ENCODE measurements around the gene PSMD1.

PSMD1 gene

DNA sequence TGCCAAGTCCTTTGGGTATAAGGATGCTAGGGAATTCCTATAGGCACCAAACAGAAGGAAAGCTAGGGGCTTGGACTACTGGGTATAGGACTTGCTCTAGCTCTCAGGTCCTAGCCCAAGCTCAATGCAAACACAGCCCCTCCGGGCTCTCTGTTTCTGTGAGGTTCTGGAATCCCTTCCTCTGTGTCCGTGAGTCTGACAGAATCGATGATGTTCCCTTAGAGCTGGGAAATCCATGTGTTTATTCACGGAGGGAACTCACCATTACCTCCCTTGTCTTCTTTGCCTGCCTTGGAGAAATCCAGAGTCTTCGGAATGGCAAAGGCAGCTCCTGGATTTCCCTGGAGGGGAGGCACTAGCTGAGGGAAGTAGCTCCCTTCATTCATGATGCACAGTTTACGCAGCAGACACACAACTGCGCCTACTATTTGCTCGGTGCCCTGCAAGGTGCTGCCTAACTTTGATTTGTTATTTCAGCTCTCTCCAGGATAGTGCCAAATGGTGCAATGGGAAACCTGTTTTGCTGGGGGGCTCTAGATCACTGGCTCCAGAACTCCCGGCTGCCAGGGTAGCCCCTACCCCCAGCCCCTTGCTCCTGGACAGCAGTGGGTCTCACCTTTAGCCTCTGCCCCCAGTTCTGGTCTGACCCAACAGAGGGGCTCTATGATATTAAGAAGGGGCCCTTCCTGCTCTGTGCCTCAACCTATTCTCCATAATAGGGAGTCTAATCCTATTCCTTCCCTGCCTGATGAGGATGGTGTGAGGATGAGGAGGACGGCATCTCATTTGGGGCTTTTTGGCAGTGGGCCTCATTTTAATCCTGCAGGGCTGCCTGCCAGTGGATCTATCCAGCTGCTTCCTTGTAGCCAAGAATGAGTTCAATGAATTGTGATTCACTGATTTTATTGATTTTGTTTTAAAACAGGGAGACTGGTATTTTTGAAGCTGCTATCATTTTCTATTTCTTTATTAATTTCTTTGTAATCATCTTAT is 8.4 kb upstream of the PSMD1 start:
- Histone ChIP-seq H3K9me3 (no peaks in the 10 kb centered on the region), H3K36me3 (no peaks in the 10 kb centered on the region), H3K27ac (no peak overlapping the region), H3K4me1 (peaks cover 0 to 16% (median 7%) of the 10 kb centered on the region in 4 donors), H3K4me3 (no peak overlapping the region), H3K27me3 (peaks cover 0 to 20% of the 10 kb centered on the region in 2 donors)
- intact Hi-C loops (cut with DNase I; ENCODE audit: low total_unique reads): no loop called here
- DNase-seq: no peak
- TF ChIP-seq, protein P1, sequence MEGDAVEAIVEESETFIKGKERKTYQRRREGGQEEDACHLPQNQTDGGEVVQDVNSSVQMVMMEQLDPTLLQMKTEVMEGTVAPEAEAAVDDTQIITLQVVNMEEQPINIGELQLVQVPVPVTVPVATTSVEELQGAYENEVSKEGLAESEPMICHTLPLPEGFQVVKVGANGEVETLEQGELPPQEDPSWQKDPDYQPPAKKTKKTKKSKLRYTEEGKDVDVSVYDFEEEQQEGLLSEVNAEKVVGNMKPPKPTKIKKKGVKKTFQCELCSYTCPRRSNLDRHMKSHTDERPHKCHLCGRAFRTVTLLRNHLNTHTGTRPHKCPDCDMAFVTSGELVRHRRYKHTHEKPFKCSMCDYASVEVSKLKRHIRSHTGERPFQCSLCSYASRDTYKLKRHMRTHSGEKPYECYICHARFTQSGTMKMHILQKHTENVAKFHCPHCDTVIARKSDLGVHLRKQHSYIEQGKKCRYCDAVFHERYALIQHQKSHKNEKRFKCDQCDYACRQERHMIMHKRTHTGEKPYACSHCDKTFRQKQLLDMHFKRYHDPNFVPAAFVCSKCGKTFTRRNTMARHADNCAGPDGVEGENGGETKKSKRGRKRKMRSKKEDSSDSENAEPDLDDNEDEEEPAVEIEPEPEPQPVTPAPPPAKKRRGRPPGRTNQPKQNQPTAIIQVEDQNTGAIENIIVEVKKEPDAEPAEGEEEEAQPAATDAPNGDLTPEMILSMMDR (IDR thresholded peaks at IDR 0.05): no peak

DNA sequence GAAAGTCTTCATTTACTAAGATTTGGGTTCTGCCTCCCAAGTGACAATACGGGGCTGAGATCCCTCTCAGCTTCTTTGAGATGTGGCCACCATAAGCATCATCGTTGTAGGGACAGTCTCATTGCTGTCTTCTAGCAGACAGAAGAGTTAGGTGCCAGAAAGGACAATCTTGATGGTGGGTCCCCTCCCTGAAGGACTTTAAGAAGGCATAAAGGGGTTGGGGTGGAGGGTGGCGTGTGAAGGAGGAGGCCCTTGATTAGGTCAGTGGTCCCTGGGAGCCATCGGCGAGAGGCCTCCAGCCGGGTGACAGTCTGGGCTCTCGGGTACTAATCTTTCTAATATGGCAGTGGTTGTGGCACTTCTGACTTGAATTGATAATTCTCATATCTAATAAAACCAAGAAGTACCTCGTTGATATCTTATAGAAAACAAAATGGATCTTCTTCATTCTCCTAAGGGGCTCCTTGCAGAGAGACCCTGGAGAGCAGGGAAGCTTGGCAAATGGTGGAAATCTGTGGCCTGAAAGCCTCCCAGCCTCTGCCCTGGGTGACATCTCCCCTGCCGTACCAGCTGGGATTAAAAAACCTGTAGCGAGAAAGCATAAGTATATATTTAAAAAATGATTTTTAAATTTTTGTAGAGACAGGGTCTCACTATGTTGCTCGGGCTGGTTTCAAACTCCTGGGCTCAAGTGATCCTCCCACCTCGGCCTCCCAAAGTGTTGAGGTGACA is 7.2 kb upstream of the PSMD1 start:
- H3K4me1 ChIP-seq: peaks cover 0 to 16% (median 8%) of the 10 kb centered on the region in 4 donors
- H3K4me3 ChIP-seq: no peak overlapping the region
- intact Hi-C loops (cut with DNase I; ENCODE audit: low total_unique reads): no loop called here
- H3K27ac ChIP-seq: no peak overlapping the region
- peaks cover 0 to 20% of the 10 kb centered on the region in 2 donors for H3K27me3 ChIP-seq
- no peaks in the 10 kb centered on the region for H3K36me3 ChIP-seq
- DNase-seq: no peak
- TF ChIP-seq, protein P1 (IDR thresholded peaks at IDR 0.05): no peak
- H3K9me3 ChIP-seq: no peaks in the 10 kb centered on the region

DNA sequence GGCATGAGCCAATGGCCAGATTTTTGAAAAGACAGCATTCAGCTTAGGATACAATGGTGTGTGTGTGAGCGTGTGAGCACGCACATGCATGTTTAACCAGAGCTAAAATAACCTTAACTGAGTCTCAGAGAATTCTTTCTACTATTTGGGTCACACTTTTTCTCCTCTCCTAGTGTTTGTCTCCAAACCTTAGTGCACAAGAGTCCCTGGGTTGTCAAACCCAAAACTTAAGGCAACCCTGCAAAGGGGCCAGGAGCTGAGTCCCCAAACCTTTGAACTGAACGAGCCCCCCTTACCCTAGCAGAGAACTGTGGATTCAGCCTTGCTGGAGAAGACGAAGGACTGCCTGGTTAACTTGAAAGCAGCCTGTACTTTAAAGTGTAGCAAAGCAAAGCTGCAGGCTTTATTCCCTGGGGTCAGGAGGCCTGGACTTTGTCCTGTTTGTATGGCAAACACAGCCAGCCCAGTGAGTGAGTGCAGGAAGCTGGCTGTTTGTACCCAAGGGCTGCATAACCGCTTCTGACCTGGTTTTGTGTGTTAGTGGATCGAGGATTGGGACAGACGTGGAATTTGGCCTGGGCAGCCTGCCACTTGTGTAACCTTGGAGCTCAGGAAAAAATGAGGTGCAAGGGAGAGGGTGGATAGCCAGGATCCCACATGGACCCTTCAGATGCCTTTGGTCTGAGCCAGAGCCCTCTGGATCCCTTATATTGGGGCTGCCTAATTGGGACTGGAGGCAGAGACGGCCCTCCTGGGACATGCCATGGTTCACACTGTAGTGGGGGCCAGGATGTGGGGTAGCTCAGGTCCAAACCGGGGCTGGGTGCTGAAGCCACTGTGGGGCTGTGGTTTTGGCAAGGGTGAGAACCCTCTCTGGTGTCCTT is 6.4 kb upstream of the PSMD1 start:
- TF ChIP-seq, protein P1 (IDR thresholded peaks at IDR 0.05): no peak
- no peak overlapping the region for H3K27ac ChIP-seq
- peaks cover 0 to 16% (median 8%) of the 10 kb centered on the region in 4 donors for H3K4me1 ChIP-seq
- H3K9me3 ChIP-seq: no peaks in the 10 kb centered on the region
- intact Hi-C loops (cut with DNase I; ENCODE audit: low total_unique reads): no loop called here
- H3K27me3 ChIP-seq: peaks cover 0 to 20% of the 10 kb centered on the region in 2 donors
- H3K4me3 ChIP-seq: no peak overlapping the region
- DNase-seq: no peak
- no peaks in the 10 kb centered on the region for H3K36me3 ChIP-seq

DNA sequence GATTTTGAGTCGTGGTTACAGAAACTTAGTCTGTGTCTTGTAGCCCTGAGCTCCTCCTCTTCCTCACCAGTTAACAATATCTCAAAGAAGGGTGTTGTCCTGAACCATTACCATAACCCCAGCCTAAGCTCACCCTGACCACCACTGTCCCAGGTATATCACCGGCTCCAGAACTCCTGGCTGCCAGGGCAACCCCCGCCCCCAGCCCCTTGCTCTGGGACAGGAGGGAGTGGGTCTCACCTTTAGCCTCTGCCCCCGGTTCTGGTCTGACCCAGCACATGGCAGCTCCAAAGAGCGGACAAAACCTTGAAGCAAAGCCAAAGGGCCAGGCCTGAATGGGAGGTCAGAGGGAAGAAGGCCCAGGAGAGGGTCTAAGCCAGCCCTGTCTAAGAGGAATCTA is 5.6 kb upstream of the PSMD1 start:
- no peaks in the 10 kb centered on the region for H3K36me3 ChIP-seq
- no peak overlapping the region for H3K4me3 ChIP-seq
- peaks cover 0 to 16% (median 8%) of the 10 kb centered on the region in 4 donors for H3K4me1 ChIP-seq
- intact Hi-C loops (cut with DNase I; ENCODE audit: low total_unique reads): no loop called here
- no peak for DNase-seq
- TF ChIP-seq, protein P1 (IDR thresholded peaks at IDR 0.05): no peak
- peaks cover 0 to 20% of the 10 kb centered on the region in 2 donors for H3K27me3 ChIP-seq
- H3K27ac ChIP-seq: no peak overlapping the region
- no peaks in the 10 kb centered on the region for H3K9me3 ChIP-seq
